A549 (cell line): ENCODE data around the gene KAT6B. TPM values are rescaled to one million over a fixed set of nuclear protein-coding genes. Genes with fewer than 3 reads are reported as not detected.

Source experiments
- ATAC-seq, 2 experiments: fragments of 200-7000 bp in 1 of 2; fragments of >200 bp in 1 of 2; cut with Nextera tagmentation in 1 of 2; cut with Tn5 transposase in 1 of 2; 3 replicates each; pipeline versions ENCODE4 v1.8.0 to v1.9.1; 2018 to 2020; ENCODE audit warnings: mild to moderate bottlenecking in 1 of 2, moderate library complexity in 1 of 2
- CTCF ChIA-PET: fragments of 300-600 bp; sonication (Branson Sonifier 250); formaldehyde crosslinking; extraction: SDS; loops from one replicate; lab custom pipeline; 2021; ENCODE audit warnings: antibody characterized with exemption, inconsistent platforms; lab: Yijun Ruan, JAX
- POLR2A ChIA-PET: fragments of 350-600 bp; formaldehyde crosslinking; extraction: SDS; loops from one replicate; lab custom pipeline; 2021; ENCODE audit warnings: antibody characterized with exemption, inconsistent platforms; lab: Yijun Ruan, JAX
- DNase-seq, 2 experiments: peaks; one replicate each; pipeline versions ENCODE4 v3.0.0 to v3.0.0-alpha.2; 2011 to 2016; ENCODE audit warnings: low read depth in 1 of 2, low spot score in 1 of 2
- FAIRE-seq: peaks from 2 replicates; lab custom pipeline; 2011; peaks lifted over from hg19 to GRCh38; lab: Jason Lieb, UNC
- H3K27ac ChIP-seq, 2 experiments: fragments of >200 bp; sonication (Bioruptor Twin); formaldehyde crosslinking; 3 replicates each; pipeline ENCODE4 v1.5.1; 2016 to 2017
- H3K4me1 ChIP-seq: fragments of >200 bp; sonication (Bioruptor Twin); formaldehyde crosslinking; 3 replicates; pipeline ENCODE4 v1.6.1; 2016
- H3K4me2 ChIP-seq: fragments of >200 bp; sonication (Bioruptor Twin); formaldehyde crosslinking; 3 replicates; pipeline ENCODE4 v1.6.1; 2016
- H3K4me3 ChIP-seq: fragments of >200 bp; sonication (Bioruptor Twin); formaldehyde crosslinking; 3 replicates; pipeline ENCODE4 v1.5.1; 2016
- H3K9me3 ChIP-seq: fragments of >200 bp; sonication (Bioruptor Twin); formaldehyde crosslinking; 3 replicates; pipeline ENCODE4 v1.6.1; 2016
- BHLHE40 ChIP-seq: IDR thresholded peaks from 2 replicates; pipeline ENCODE4 v1.6.1; 2012; ENCODE audit warnings: low read depth, low read length, inconsistent platforms
- CBX2 ChIP-seq: fragments of 200-600 bp; sonication (generic); IDR thresholded peaks from 2 replicates; pipeline ENCODE4 v1.6.1; 2016; ENCODE audit warnings: low read depth, mild to moderate bottlenecking, borderline replicate concordance
- CEBPB ChIP-seq, 2 experiments: fragments of >200 bp in 1 of 2; sonication (Bioruptor Twin) in 1 of 2; formaldehyde crosslinking in 1 of 2; IDR thresholded peaks; 2 replicates each; pipeline ENCODE4 v1.6.1; 2012 to 2016
- CHD2 ChIP-seq: fragments of 150-350 bp; IDR thresholded peaks from 2 replicates; pipeline ENCODE4 v1.6.1; 2014; ENCODE audit warnings: low read length; ENCODE audit not compliant: partially characterized antibody
- CHD4 ChIP-seq: fragments of 200-600 bp; sonication (generic); IDR thresholded peaks from 2 replicates; pipeline ENCODE4 v1.6.1; 2016; ENCODE audit warnings: antibody characterized with exemption, mild to moderate bottlenecking, borderline replicate concordance
- E2F6 ChIP-seq: IDR thresholded peaks from 2 replicates; pipeline ENCODE4 v1.6.1; 2012; ENCODE audit warnings: low read depth, borderline replicate concordance
- EHF ChIP-seq: fragments of 250-450 bp; sonication (Bioruptor Pico); IDR thresholded peaks from 2 replicates; pipeline ENCODE4 v1.5.0; 2020; ENCODE audit warnings: mild to moderate bottlenecking
- EHMT2 ChIP-seq: fragments of 200-600 bp; sonication (generic); IDR thresholded peaks from 2 replicates; pipeline ENCODE4 v1.6.1; 2016; ENCODE audit warnings: antibody characterized with exemption, low read depth, mild to moderate bottlenecking, moderate library complexity
- ELK1 ChIP-seq: fragments of 150-350 bp; IDR thresholded peaks from 2 replicates; pipeline ENCODE4 v1.6.1; 2014; ENCODE audit warnings: low read depth, mild to moderate bottlenecking, low read length
- EP300 ChIP-seq, 2 experiments: fragments of >200 bp; sonication (Bioruptor Twin); formaldehyde crosslinking; IDR thresholded peaks; 2 replicates in 1 of 2; 3 replicates in 1 of 2; pipeline ENCODE4 v1.6.1; 2016 to 2017
- ESRRA ChIP-seq: fragments of 150-350 bp; IDR thresholded peaks from 2 replicates; pipeline ENCODE4 v1.6.1; 2014; ENCODE audit warnings: mild to moderate bottlenecking, low read length, borderline replicate concordance
- FOSL2 ChIP-seq, 2 experiments: fragments of 450-650 bp in 1 of 2; fragments of >200 bp in 1 of 2; sonication (Bioruptor Twin) in 1 of 2; formaldehyde crosslinking; IDR thresholded peaks; 2 replicates each; pipeline versions ENCODE4 v1.5.0 to v1.6.1; 2016 to 2020; ENCODE audit warnings: mild to moderate bottlenecking in 1 of 2, moderate library complexity in 1 of 2
- GATA3 ChIP-seq: IDR thresholded peaks from 2 replicates; pipeline ENCODE4 v1.6.1; 2012; ENCODE audit warnings: borderline replicate concordance
- HDAC2 ChIP-seq: fragments of 200-600 bp; sonication (generic); IDR thresholded peaks from 2 replicates; pipeline ENCODE4 v1.6.1; 2016
- HOXA7 ChIP-seq: fragments of 250-450 bp; sonication (Bioruptor Pico); IDR thresholded peaks from 2 replicates; pipeline ENCODE4 v1.5.0; 2020; ENCODE audit warnings: mild to moderate bottlenecking, moderate library complexity
- JUNB ChIP-seq: fragments of >200 bp; sonication (Bioruptor Twin); formaldehyde crosslinking; IDR thresholded peaks from 2 replicates; pipeline ENCODE4 v1.6.1; 2016
- KDM5A ChIP-seq: fragments of 200-600 bp; sonication (generic); IDR thresholded peaks from 2 replicates; pipeline ENCODE4 v1.6.1; 2016; ENCODE audit warnings: antibody characterized with exemption, mild to moderate bottlenecking
- MAZ ChIP-seq: fragments of 150-350 bp; IDR thresholded peaks from 2 replicates; pipeline ENCODE4 v1.6.1; 2014; ENCODE audit warnings: antibody characterized with exemption, low read depth, low read length, borderline replicate concordance
- MYC ChIP-seq: IDR thresholded peaks from 2 replicates; pipeline ENCODE4 v1.6.1; 2012; ENCODE audit warnings: mild to moderate bottlenecking, inconsistent platforms, low read length, improper control_type of control experiment, borderline replicate concordance
- NPAS2 ChIP-seq: fragments of 250-450 bp; sonication (Bioruptor Pico); IDR thresholded peaks from 2 replicates; pipeline ENCODE4 v1.8.0; 2022; ENCODE audit warnings: mild to moderate bottlenecking, moderate library complexity, borderline replicate concordance
- POLR2A ChIP-seq: IDR thresholded peaks from 2 replicates; pipeline ENCODE4 v1.6.1; 2012; ENCODE audit warnings: mild to moderate bottlenecking, low read length
- POLR2AphosphoS2 ChIP-seq: conservative IDR thresholded peaks from 2 replicates; pipeline ENCODE4 v1.6.1; 2012; ENCODE audit warnings: low read length, improper control_type of control experiment, inconsistent platforms
- RARB ChIP-seq: fragments of 250-450 bp; sonication (Bioruptor Pico); IDR thresholded peaks from 2 replicates; pipeline ENCODE4 v1.8.0; 2021; ENCODE audit warnings: mild to moderate bottlenecking, moderate library complexity
- REST ChIP-seq: fragments of 200-600 bp; sonication (generic); IDR thresholded peaks from 2 replicates; pipeline ENCODE4 v1.6.1; 2016; ENCODE audit warnings: antibody characterized with exemption, mild to moderate bottlenecking, moderate library complexity
- TFCP2L1 ChIP-seq: fragments of 250-450 bp; sonication (Bioruptor Pico); IDR thresholded peaks from 2 replicates; pipeline ENCODE4 v1.5.0; 2021; ENCODE audit warnings: mild to moderate bottlenecking
- TP53 ChIP-seq: fragments of 250-450 bp; sonication (Bioruptor Pico); IDR thresholded peaks from 2 replicates; pipeline ENCODE4 v1.5.0; 2021; ENCODE audit warnings: mild to moderate bottlenecking, moderate library complexity
- ZC3H11A ChIP-seq: fragments of 450-650 bp; IDR thresholded peaks from 2 replicates; pipeline ENCODE4 v1.6.1; 2014; ENCODE audit warnings: antibody characterized with exemption, mild to moderate bottlenecking
- ZFP36 ChIP-seq: fragments of 450-650 bp; IDR thresholded peaks from 2 replicates; pipeline ENCODE4 v1.6.1; 2014; ENCODE audit warnings: borderline replicate concordance; ENCODE audit not compliant: partially characterized antibody
- ZNF302 ChIP-seq: fragments of 250-450 bp; sonication (Bioruptor Pico); IDR thresholded peaks from 2 replicates; pipeline ENCODE4 v1.9.0; 2021; ENCODE audit warnings: inconsistent platforms, mild to moderate bottlenecking, moderate library complexity
- ZSCAN20 ChIP-seq: fragments of 250-450 bp; sonication (Bioruptor Pico); IDR thresholded peaks from 2 replicates; pipeline ENCODE4 v1.8.0; 2022; ENCODE audit warnings: mild to moderate bottlenecking, moderate library complexity
- WGBS: methylation state at CpG from one replicate; pipeline ENCODE4 v1.1.6; 2017; ENCODE audit errors: missing lambda C conversion rate; 5-methylcytosine and 5-hydroxymethylcytosine counted together
- polyA plus RNA-seq, 4 experiments: library from polyadenylated mRNA; depleted of rRNA in 3 of 4; stranded (reverse); fragments of >200 nt; fragmentation: RNase III in 1 of 4; extraction: RNeasy Plus Mini Kit Qiagen cat#74134 plus additional on column Dnase treatment in 1 of 4; gene quantifications; 2 replicates in 3 of 4; 3 replicates in 1 of 4; pipeline ENCODE4 v1.2.3, GENCODE V29; 2011 to 2017

KAT6B gene
- polyA plus RNA-seq, 2 of the 4 experiments (the other 2 are of a cell fraction) = 5.6 to 5.7 TPM

DNA sequence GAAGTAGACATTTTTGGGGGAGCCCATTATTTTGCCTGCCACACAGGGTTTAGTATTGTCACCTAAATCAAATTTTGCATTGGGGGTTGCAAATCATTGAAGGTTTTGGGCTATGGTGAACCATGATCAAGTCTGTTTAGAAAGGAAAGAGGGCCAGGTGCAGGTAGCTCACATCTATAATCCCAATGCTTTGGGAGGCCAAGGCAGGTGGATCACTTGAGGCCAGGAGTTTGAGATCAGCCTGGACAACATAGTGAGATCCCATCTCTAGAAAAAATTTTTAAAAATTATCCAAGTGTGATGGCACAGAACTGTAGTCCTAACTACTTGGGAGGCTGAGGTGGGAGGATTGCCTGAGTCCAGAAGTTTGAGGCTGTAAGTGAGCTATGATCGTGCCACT is 31.2 kb downstream of the KAT6B start:
- TF ChIP-seq HOXA7 (CRISPR knock-in tag) = no peak
- TF ChIP-seq ZSCAN20 (CRISPR knock-in tag) = no peak
- TF ChIP-seq TFCP2L1 (CRISPR knock-in tag) = no peak
- TF ChIP-seq JUNB = no peak
- TF ChIP-seq BHLHE40 = no peak
- no peak for TF ChIP-seq EP300 (IDR thresholded peaks at IDR 0.05)
- no peak for TF ChIP-seq EHMT2
- no peak for TF ChIP-seq MYC
- TF ChIP-seq ZNF302 (CRISPR knock-in tag) = no peak
- TF ChIP-seq POLR2AphosphoS2 = no peak
- TF ChIP-seq MAZ = no peak
- TF ChIP-seq ZC3H11A = no peak
- no peaks in the 10 kb centered on the region for H3K9me3 ChIP-seq
- ATAC-seq (no peak), DNase-seq (no peak), FAIRE-seq (no peak)
- ChIA-PET CTCF (interaction anchor here (0.7 to 1.3 kb wide), 4 partner anchors 9 to 379 kb away, joined by 3 to 4 read pairs (median 3); no protein-coding TSS in a partner anchor), POLR2A (no interaction called here)
- peaks cover 8% of the 10 kb centered on the region; the same call in 1 of the 3 replicates for H3K4me1 ChIP-seq
- no peak overlapping the region for H3K27ac ChIP-seq
- no peak overlapping the region for H3K4me2 ChIP-seq
- WGBS = 82% methylated on average over 1 of the region's 1 CpG
- H3K4me3 ChIP-seq = no peak overlapping the region

- TF ChIP-seq GATA3 (no peak), JUNB (no peak), REST (no peak), POLR2A (no peak), HDAC2 (no peak), TP53 (CRISPR knock-in tag) (no peak), NPAS2 (CRISPR knock-in tag) (no peak), EHF (CRISPR knock-in tag) (no peak), KDM5A (no peak), CHD2 (no peak), ESRRA (no peak), ZC3H11A (no peak), E2F6 (no peak)
- ChIA-PET POLR2A (no interaction called here), CTCF (interaction anchor here (1.2 kb wide), 1 partner anchor 8 kb away, joined by 3 read pairs; no protein-coding TSS in a partner anchor)
- Histone ChIP-seq H3K9me3 (no peaks in the 10 kb centered on the region), H3K4me2 (no peak overlapping the region), H3K4me1 (peaks cover 8% of the 10 kb centered on the region; the same call in 1 of the 3 replicates), H3K27ac (no peak overlapping the region), H3K4me3 (no peak overlapping the region)
- no peak for ATAC-seq
- 89% methylated on average over 1 of the region's 1 CpG for WGBS
- FAIRE-seq = no peak
- no peak for DNase-seq
Observed at GRCh38 chr10:74859546-74859945, 33.1 kb downstream of the KAT6B start.

GRCh38 chr10:74862625-74863024 is 36.2 kb downstream of the KAT6B start:
- Histone ChIP-seq H3K9me3 (no peaks in the 10 kb centered on the region), H3K4me2 (no peak overlapping the region), H3K27ac (no peak overlapping the region), H3K4me3 (no peak overlapping the region), H3K4me1 (peaks cover 8% of the 10 kb centered on the region; the same call in 1 of the 3 replicates)
- FAIRE-seq (no peak), ATAC-seq (no peak), DNase-seq (no peak)
- ChIA-PET POLR2A (no interaction called here), CTCF (interaction anchor here (1.0 kb wide), 1 partner anchor 9 kb away, joined by 3 read pairs; no protein-coding TSS in a partner anchor)
- 93% methylated on average over 7 of the region's 7 CpGs for WGBS
- TF ChIP-seq CHD4 = no peak
- TF ChIP-seq EP300 (IDR thresholded peaks at IDR 0.05) = no peak
- no peak for TF ChIP-seq BHLHE40
- TF ChIP-seq ZFP36 = no peak
- TF ChIP-seq MYC = no peak
- TF ChIP-seq KDM5A = no peak
- TF ChIP-seq RARB (CRISPR knock-in tag) = no peak
- TF ChIP-seq ELK1 = no peak
- TF ChIP-seq CEBPB (IDR thresholded peaks at IDR 0.05) = no peak
- no peak for TF ChIP-seq CBX2
- no peak for TF ChIP-seq FOSL2 (IDR thresholded peaks at IDR 0.05)
- TF ChIP-seq FOSL2 (CRISPR knock-in tag; IDR thresholded peaks at IDR 0.05) = no peak
